Duodenal mucosa (tissue), 2 donors: Measurements from ENCODE around the gene BDH1.
"Not testable (repeated sequence)": the region's sequence is repeated elsewhere in the genome, so short reads cannot be mapped to it uniquely, and the experiment has no call there.

Source experiments
- H3K27ac ChIP-seq: one replicate; pipeline ENCODE4 v1.7.0; 2013; ENCODE audit warnings: low read depth, low read length
- H3K27me3 ChIP-seq, 2 donors: one replicate each; pipeline ENCODE4 v1.7.0; 2013; ENCODE audit warnings: low read length in 2 of 2, control low read depth in 1 of 2; ENCODE audit not compliant: insufficient read depth in 2 of 2, control insufficient read depth in 1 of 2
- H3K36me3 ChIP-seq, 2 donors: one replicate each; pipeline ENCODE4 v1.7.0; 2013; ENCODE audit warnings: low read length in 2 of 2, control low read depth in 1 of 2; ENCODE audit not compliant: insufficient read depth in 2 of 2, control insufficient read depth in 1 of 2
- H3K4me1 ChIP-seq, 2 donors: one replicate each; pipeline ENCODE4 v1.7.0; 2013; ENCODE audit warnings: low read length in 2 of 2, control low read depth in 1 of 2; ENCODE audit not compliant: insufficient read depth in 2 of 2, control insufficient read depth in 1 of 2
- H3K4me3 ChIP-seq, 2 donors: one replicate each; pipeline ENCODE4 v1.7.0; 2013; ENCODE audit warnings: low read length in 2 of 2, low read depth in 1 of 2
- H3K9ac ChIP-seq, 2 donors: one replicate each; pipeline ENCODE4 v1.7.0; 2013; ENCODE audit warnings: low read length in 2 of 2, low read depth in 1 of 2
- H3K9me3 ChIP-seq, 2 donors: one replicate each; pipeline ENCODE4 v1.7.0; 2013; ENCODE audit warnings: low read length in 2 of 2, control low read depth in 1 of 2; ENCODE audit not compliant: control insufficient read depth in 1 of 2

Gene BDH1

DNA sequence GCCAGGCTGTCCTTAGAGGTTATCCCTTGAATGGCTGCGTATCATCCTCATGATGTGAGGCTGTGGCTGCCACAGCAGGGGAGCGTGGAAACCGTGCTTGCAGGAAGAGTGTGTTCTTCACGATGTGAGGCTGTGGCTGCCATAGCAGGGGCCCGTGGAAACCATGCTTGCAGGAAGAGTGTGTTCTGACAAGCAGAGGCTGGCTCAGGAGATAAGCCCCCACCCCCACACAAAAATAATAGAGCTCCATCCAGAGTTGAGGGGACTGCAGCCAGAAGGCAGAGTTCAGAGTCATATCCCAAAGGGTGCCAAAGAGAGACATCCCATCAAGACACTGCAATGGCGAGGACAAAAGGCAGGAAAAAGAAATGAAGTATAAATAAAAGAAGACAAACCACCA lies 22.6 kb upstream of the BDH1 start:
- H3K9me3 ChIP-seq, result no peaks in the 10 kb centered on the region
- no peak overlapping the region for H3K27ac ChIP-seq
- H3K27me3 ChIP-seq, result no peaks in the 10 kb centered on the region
- no peak overlapping the region for H3K9ac ChIP-seq
- H3K4me1 ChIP-seq, result no peaks in the 10 kb centered on the region
- H3K36me3 ChIP-seq, result no peaks in the 10 kb centered on the region
- H3K4me3 ChIP-seq, result no peak overlapping the region

DNA sequence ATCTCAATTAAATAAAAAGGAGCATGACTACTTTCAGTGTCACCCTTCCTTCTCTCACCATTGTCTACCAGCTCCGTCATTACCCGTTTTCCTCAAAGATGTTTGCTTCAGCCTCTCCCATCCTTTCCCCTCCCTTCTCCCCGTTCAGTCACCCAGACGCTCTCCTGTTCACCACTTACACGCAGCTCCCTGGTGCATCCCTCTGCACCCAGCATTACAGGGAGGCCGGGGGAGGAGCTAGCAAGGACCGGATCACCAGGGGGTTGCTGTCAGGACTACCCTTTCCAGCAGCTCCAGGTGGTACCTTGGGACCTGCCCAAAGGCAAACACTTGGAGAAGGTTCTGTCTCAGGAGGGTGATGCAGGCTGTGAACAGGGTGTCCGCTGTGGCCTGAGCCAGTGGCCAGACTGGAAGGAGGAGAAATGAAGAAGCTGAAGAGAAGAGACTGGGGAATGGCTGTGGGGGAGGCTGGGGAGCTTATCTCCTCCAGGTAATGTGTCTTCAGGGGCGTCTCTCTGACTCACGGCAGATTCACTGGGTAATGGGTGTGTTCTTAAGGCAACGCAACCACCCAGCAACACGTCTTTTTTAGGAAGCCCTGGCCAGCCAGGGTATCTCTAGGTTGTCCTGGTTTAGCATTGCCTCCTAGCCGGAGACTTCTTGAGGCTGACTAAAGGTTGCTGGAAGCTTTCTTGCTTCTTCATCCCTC lies 21.8 kb upstream of the BDH1 start:
- H3K36me3 ChIP-seq, result no peaks in the 10 kb centered on the region
- no peak overlapping the region for H3K9ac ChIP-seq
- H3K4me1 ChIP-seq, result no peaks in the 10 kb centered on the region
- no peaks in the 10 kb centered on the region for H3K9me3 ChIP-seq
- no peak overlapping the region for H3K27ac ChIP-seq
- H3K27me3 ChIP-seq, result no peaks in the 10 kb centered on the region
- no peak overlapping the region for H3K4me3 ChIP-seq

DNA sequence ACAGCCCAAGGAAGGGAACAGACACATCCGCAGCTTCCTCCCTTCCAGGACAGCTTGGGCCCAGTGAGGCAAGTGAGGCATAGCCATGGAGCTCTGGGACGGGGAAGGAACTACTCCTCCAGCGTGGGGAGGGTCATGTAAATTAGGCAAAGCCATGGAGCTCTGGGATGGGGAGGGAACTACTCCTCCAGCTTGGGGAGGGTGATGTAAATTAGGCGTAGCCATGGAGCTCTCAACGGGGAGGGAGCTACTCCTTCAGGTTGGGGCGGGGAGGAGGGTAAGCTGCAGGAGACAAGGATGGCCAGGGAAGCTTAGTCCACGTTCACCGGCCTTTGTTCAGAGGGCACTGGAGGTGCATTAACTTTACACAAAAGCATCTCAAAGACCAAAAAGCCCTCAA lies 21.1 kb upstream of the BDH1 start:
- Histone ChIP-seq H3K4me3 (no peak overlapping the region), H3K27ac (no peak overlapping the region), H3K36me3 (no peaks in the 10 kb centered on the region)

DNA sequence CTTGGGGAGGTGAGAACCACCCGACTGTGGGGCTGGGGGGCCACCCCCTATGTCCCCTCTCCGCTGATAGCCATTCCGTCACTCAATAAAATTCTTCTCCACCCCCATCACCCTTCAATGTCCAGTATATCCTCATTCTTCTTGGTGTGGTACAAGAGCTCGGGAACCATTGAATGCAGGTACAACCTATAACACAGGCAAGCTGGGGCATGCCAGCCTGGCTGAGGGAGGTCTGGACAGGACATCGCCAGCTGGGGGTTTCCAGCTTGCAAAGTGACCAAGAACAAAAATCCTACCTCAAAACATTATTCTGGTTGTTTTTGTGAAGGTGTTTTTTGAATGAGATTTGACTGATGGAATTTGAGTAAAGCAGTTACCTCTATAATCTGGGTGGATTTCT lies 19.6 kb upstream of the BDH1 start:
- Histone ChIP-seq H3K4me1 (no peaks in the 10 kb centered on the region), H3K36me3 (no peaks in the 10 kb centered on the region), H3K9ac (no peak overlapping the region), H3K4me3 (no peak overlapping the region), H3K9me3 (no peaks in the 10 kb centered on the region), H3K27me3 (no peaks in the 10 kb centered on the region), H3K27ac (no peak overlapping the region)

More for the DNA sequence above, 21.1 kb upstream of the BDH1 start:
- H3K9me3 ChIP-seq, result no peaks in the 10 kb centered on the region
- H3K4me1 ChIP-seq, result no peaks in the 10 kb centered on the region
- H3K9ac ChIP-seq, result no peak overlapping the region
- no peaks in the 10 kb centered on the region for H3K27me3 ChIP-seq

DNA sequence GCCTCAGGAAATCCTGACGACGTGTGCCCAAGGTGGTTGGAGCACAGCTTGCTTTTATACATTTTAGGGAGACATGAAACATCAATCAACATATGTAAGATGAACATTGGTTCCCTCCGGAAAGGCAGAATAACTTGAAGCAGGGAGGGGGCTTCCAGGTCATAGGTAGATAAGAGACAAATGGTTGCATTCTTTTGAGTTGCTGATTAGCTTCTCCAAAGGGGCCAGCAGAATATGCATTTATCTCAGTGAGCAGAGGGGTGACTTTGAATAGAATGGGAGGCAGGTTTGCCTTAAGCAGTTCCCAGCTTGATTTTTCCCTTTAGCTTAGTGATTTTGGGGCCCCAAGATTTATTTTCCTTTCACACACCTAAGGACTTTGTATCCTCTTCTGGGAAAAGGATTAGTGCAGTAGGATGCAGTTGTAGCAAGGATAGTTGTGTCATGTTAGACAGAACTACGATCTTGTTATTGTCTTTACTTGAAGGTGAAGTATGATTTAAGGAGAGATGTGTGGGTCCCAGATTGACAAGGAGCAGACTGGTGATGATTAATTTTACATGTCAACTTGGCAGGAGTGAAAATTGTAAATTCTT lies 18.7 kb upstream of the BDH1 start:
- not testable (repeated sequence) for H3K36me3 ChIP-seq, H3K4me1 ChIP-seq, H3K9me3 ChIP-seq, H3K27ac ChIP-seq, H3K4me3 ChIP-seq, H3K9ac ChIP-seq, H3K27me3 ChIP-seq

DNA sequence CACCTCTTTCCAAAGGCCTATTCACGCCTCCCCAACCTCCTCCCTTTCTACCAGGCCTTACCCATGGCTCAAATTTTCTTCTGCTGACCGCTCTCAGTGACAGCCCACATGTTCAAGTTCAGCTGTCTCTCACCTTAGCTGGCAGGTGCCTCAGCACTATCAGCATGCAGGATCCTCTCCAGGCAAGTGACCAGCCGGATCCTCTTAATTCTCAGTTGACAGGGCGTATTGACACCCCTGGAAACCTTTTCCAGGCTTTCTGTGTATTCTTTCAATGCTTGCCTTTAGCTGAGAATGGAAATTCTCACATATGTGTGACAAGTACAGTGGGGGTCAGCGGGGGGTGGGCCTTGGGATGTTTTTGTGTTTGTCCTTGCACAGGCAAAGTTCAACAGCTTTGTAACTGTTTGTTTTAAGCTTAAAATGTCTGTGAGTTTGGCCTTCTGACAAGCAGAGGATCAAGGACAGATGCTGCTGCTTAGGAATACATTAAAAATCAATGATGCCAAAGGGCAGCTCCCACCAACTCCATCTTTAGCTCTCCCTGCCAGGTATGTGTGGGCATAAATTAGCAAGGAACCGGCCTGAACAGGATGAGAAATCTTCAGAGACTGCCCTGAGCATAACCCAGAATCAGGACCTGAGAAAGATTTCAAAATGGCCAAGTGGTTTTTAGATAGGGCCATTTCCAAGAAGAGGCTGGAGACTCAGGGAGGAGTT lies 17.4 kb upstream of the BDH1 start:
- Histone ChIP-seq H3K27me3 (no peaks in the 10 kb centered on the region), H3K4me3 (no peak overlapping the region), H3K27ac (no peak overlapping the region)

DNA sequence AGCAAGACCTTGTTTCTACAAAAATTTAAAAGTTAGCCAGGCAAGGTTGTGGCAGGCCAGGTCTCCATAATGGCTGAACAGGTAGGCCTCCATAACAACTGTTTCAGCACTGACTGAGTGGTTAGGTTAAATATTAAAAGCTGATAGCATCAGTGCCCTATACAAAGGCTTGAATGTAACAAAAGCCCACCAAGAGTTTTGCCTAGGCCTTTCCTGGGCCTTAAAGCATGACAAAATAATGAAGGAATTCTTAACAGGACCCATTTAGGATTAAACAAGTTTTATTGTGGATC lies 16.1 kb upstream of the BDH1 start:
- not testable (repeated sequence) for H3K4me1 ChIP-seq, H3K27ac ChIP-seq, H3K36me3 ChIP-seq, H3K9ac ChIP-seq, H3K27me3 ChIP-seq, H3K9me3 ChIP-seq, H3K4me3 ChIP-seq

More for the DNA sequence above, 17.4 kb upstream of the BDH1 start:
- H3K9me3 ChIP-seq, result no peaks in the 10 kb centered on the region
- no peaks in the 10 kb centered on the region for H3K36me3 ChIP-seq
- H3K9ac ChIP-seq, result no peak overlapping the region
- no peaks in the 10 kb centered on the region for H3K4me1 ChIP-seq

DNA sequence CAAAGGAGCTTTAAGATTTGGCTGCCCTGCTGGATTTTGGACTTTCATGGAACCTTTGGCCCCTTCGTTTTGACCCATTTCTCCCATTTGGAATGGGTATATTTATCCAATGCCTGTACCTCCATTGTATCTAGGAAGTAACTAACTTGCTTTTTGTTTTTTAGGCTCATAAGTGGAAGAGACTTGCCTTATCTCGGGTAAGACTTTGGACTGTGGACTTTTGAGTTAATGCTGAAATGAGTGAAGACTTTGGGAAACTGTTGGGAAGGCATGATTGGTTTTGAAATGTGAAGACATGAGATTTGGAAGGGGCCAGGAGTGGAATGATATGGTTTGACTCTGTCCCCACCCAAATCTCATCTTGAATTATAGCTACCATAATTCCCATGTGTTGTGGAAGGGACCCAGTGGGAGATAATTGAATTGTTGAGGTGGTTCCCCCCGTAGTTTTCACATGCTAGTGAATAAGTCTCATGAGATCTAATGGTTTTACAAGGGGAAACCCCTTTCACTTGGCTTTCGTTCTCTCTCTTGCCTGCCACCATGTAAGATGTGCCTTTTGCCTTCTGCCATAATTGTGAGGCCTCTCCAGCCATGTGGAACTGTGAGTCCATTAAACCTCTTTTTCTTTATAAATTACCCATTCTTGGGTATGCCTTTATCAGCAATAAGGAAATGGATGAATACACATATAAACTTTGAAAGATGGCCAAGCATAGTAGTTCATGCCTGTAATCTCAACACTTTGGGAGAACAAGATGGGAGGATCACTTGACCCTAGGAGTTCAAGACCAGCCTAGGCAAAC lies 15.5 kb upstream of the BDH1 start:
- H3K27ac ChIP-seq, H3K4me1 ChIP-seq, H3K27me3 ChIP-seq: not testable (repeated sequence)

DNA sequence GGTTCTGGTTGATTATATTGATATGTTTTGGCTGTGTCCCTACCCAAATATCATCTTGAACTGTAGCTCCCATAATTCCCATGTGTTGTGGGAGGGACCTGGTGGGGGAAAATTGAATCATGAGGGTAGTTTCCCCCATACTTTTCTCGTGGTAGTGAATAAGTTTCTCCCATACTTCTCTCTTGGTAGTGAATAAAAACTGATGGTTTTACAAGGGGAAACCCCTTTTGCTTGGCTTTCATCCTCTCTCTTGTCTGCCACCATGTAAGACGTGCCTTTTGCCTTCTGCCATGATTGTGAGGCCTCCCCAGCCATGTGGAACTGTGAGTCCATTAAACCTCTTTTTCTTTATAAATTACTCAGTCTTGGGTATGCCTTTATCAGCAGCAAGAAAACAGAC lies 13.7 kb upstream of the BDH1 start:
- H3K4me3 ChIP-seq, H3K27me3 ChIP-seq, H3K9ac ChIP-seq, H3K27ac ChIP-seq, H3K9me3 ChIP-seq, H3K4me1 ChIP-seq, H3K36me3 ChIP-seq: not testable (repeated sequence)

More for the DNA sequence above, 15.5 kb upstream of the BDH1 start:
- H3K9ac ChIP-seq, H3K36me3 ChIP-seq, H3K4me3 ChIP-seq, H3K9me3 ChIP-seq: not testable (repeated sequence)
